DMS53 treated with DMSO at 0.1 percent for 48 hours (cell line): ENCODE results near the gene PLA2G2E.
"Not testable (repeated sequence)": the region's sequence is repeated elsewhere in the genome, so short reads cannot be mapped to it uniquely, and the experiment has no call there.

ENCODE experiments used
- DNase-seq: peaks from one replicate; lab custom pipeline; 2025; ENCODE audit not compliant: unreplicated experiment; lab: John Stamatoyannopoulos, UW

PLA2G2E gene

DNA sequence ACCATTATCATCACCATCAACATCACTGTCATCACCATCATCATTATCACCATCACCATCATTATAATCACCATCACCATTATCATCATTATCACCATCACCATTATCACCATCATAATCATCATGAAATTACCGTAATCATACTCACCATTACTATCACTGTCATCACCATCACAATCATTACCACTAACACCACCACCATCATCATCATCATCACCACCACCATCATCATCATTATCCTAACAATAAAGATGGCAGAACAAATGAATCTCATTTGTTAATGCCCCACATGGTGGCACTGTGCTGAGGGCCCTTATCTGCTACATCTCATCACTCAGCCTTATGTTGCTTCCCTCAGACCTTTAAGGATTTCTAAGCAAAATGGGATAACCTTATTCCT lies 9.4 kb upstream of the PLA2G2E start:
- DNase-seq = no peak

DNA sequence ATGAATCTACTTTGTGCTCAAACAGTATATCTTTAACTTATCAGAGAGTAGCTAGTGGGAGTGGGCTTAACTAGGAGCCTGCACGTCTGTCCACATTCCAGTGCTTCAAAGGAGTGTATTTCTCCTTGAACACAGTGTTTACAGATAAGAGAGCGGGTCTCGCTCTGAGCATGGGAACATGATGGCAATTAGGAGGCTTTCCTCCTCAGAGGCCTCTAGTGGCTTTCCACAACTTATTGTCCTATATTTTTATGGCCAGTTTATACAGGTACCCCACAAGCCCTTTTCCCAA lies 3.7 kb upstream of the PLA2G2E start:
- not testable (repeated sequence) for DNase-seq

DNA sequence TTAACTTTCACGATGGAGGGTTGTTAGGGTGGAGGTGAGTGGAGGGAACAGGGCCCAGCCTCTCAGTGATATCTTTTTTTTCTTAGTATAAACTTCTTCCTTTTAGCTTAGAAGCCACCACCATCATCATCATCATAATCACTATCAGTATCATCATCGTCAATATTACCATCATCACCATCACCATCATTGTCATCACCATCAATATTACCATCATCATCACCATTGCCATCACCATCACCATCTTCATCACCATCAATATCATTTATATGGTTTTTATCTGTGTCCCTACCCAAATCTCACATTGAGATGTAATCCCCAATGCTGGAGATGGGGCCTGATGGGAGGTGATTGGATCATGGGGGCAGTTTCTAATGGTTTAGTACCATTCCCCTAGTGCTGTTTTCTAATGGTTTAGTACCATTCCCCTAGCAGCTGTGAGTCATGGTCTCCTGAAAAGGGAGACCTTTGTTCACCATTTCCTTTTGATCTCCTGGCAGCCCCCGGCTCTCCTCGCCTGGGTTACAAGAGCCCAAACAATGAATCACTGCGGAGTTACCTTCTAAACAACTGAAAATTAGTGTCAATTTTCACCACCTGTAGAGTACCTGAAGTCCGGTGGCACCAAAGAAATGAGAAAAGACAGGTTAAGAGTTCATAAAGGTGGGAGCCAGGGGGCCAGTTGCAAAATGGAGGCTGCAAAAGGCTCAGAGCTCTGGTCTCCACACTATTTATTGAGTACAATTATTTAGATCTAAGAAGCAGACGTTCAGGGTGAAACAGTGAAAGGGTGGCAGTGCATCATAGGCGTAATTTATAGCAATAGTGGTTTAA lies 3.1 kb upstream of the PLA2G2E start:
- peak; percentile 88 for DNase-seq

DNA sequence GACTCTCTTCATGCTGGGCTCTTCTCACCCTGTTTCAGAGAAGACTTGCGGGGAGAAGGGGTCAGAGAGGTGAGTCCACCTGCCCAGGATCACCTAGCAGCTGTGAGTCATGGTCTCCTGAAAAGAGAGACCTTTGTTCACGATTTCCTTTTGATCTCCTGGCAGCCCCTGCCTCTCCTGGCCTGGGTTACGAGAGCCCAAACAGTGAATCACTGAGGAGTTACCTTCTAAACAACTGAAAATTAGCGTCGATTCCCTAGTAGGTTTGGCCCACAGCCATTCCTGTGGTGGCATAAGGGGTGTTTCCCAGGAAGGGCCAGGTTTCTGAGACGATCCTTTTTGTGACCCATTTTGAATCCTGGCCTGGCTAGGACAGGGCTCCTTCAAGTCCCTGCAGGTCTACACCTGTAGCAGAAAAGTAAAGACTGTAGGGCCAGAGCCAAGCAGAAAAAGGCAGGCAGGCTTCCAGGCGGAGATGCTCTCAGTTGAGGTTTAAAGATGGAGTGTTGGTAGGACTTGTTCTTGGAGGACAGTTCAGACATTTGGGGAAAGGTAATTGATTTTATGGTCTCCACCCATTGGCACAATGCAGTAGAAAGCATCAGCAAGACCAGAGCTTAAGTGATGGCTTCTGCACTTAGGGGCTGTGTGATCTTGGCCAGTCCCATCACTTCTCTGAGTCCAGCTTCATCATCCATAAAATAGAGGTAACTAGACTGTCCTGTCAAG lies 2.1 kb upstream of the PLA2G2E start:
- DNase-seq = peak; percentile 89

DNA sequence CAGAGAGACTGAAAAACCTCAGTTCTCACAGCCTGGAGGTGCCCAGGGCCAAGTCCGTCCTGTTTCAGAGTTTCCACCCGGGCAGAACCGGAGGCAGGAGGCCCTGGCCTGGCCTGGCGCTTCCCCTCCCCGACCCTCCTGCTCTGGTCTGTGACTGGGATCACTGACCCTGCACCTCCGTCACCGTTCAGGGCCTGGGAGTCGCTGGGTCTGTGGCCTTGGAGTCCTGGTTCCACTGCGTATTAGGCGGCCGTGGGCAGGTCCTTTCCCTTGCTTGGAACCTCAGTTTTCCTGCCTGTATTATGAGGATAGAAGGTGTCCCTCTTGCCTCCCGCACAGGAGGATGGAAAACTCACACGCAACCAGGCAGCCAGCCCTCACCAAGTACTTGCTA lies 533 bp upstream of the PLA2G2E start:
- no peak for DNase-seq

DNA sequence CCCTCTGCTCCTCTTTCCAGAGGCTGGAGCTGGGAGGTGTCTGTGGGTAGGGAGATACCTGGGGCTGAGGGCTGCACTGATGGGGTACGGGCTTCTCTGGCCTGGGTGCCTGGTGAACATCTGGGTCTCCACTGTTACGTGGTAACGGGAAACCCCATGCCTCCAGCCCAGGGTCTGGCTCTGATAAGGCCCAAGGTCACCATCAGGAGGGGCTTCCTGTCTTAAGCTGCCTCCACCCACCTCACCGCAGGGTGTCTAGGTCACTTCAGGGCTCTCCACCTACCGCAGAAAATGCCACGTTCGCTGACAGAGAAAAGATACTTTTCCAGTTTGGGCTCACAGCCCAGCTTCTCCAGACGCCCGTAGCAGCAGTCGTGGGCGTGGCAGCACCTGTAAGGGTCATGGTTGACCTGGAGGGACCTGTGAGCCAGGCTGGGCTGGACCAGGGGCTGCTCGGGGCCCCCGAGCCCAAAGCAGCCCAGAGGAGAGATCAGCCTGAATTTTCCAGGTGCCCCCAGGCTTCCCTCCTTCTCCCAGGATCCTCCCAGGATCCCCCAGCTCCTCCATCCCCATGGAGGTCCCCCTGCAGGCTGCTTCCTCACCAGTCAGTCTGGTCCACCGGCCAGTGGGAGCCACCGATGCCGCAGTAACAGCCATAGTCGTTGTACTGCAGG lies 1.3 kb downstream of the PLA2G2E start:
- DNase-seq = no peak

DNA sequence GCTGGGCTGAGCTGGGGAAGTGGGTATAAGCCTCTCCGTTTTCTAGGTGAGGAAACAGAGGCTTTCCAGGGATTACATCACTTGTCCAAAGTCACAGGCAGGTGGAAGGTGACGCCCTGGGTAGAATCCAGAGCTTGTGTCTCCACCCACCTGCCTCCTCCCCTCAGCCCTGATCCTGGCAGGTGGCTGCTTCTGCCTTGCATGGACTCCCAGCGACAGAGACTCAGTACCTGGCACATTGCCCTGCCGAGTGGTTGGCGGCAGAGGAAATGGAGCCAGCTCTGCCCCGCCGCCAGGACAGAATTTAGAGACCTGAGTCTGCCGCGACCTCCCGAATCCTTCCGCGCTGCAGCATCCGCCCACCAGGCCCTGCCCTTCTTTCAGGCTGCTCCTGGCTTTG lies 2.1 kb downstream of the PLA2G2E start:
- DNase-seq = peak; percentile 94

DNA sequence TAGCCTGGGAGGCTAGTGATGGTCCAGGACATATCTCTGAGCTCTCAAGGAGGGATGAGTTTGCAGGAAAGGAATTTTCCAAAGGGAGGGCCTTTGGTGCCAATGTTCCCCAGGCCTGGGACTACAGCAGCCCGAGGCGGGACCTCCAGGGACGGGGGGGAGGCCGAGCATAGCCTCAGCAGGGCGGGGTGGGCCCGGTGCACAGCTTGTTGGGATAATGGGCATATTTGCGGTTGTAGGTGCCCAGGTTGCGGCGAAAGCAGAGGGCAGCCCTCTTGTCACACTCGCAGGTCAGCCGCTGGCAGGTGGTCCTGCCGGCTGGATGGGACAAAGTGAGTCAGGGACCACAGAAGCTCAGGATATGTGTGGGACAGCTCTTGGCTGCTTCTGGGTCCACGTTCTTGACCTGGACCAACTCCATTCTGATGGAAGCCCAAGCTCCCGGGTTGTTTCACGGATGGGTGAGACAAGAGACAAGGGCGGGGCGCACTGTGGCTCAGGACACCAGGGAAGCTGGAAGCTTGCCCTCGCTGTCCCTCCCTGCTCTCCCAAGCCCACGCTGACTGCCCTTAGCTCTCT lies 3.2 kb downstream of the PLA2G2E start:
- DNase-seq = no peak

DNA sequence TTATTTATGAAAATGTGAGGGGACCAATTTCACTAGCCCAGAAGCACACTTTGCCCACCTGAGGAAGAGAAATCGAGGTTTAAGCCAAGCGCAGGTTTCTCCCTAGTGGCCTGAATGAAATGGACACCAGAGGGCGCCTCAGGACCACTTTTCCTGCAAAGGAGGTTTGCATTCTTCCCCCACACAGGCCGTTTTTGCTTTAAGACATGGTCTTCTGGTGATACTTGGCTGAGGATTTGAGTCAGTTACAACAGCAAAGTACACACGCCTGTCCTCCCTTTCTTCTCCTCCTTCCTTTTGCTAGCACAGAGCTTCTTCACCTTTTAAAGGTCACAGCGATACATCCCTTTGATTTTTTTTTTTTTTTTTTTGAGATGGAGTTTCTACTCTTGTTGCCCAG lies 5.4 kb downstream of the PLA2G2E start:
- peak; percentile 62 for DNase-seq

DNA sequence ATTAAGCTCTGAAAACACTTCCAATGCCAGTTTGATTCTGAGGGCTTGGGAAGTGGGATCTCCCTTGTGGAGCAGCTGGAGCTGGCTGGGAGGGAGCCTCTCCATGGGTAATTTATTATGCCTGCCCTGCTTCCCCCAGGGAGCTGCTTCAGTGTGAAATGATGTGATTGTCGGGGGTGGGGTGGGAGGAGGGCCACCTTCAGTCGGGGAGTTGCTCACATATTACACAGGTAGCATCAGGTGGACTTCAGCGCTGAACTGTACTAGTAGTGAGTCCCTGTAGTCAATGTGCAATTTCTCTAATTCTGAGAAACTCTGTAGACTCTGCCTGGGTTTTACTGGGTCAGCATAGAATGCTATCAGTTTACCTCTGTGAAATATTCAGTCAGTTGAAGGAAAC lies 12.8 kb downstream of the PLA2G2E start:
- no peak for DNase-seq

DNA sequence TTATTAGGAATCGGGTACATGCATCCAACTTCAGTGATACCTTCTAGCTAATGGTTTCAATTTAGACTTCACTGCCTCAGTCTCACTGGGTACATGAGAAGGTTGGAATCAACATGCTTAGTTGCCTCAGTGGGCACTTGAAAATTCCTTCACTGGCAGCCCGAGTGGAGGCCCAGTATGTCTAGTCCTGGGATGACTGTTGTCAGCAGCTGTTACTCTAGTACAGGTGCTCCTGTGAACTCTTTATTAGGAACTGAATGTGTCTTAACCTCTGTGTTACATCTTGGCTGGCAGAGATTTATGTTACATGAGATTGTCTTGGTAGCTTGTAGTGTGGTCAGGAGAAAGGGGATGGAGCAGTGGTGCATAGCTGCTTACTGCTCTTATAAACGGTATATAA lies 13.4 kb downstream of the PLA2G2E start:
- no peak for DNase-seq

DNA sequence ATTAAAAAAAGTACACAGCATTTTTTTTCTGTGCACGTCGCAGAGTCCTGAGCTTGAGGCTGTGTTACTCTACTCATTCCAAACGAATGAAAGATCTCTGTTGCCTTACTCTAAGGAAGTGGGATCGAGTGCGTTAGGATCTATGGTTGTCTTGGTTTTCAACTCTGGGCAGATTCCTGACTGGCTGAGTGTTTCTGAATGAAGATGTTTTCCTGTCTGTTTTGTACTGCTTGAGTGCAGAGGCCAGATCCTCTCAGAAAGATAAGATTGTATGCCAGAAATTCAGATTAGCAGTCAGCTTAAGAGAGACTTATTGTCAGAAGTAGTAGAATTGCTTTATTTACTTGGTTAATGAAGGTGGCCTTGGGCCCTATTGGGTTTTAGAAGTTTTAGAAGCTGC lies 14.0 kb downstream of the PLA2G2E start:
- no peak for DNase-seq

DNA sequence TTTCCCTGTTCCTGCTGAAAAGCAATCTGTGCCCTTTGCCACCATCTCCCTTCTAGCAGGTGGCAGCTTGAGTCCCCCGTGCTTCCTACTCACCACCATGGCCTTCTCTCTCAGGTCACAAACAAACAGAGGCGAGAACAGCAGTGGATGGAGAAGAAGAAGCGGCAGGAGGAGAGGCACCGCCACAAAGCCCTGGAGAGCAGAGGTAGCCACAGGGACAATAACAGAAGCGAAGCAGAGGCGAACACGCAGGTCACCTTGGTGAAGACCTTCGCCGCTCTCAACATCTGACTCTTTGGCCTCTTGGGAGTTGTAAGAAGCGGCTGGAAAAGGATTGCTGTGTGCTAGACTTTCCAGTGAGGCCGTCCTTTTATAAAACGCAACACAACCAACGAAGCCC lies 16.0 kb downstream of the PLA2G2E start:
- DNase-seq = no peak

DNA sequence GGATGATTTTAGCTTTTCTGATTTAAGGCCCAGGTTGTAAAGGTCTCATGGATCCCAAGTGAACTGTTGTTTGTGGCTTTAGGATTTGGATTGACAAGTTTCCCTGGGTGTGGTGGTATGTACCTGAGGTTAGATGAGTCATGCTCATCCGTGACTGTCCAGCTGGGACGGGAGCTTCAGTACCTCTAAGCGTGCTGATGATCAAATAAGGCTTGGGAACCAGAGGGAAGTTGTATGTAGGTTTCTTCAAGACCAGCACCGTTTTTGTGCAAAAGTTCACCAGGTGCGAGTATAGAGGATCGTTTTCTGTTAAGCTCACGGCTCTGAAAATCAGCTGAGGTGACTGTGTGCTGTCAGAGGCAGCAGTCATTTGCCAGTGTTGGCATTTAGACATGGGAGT lies 19.8 kb downstream of the PLA2G2E start:
- no peak for DNase-seq

DNA sequence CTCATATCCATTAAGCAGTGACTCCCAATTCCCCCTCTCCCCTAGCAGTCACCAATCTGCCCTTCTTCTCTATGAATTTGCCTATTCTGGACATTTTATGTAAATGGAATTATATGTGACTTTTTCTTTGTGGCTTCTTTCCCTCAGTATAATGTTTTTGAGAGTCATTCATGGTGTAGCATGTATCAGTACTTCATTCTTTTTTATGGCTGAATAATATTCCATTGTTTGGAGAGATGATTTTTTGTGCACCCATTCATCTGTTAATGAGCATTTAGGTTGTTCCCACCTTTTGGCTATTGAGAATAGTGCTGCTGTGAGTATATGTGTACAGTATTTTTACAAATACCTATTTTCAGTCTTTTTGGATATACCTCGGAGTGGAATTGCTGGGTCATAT lies 21.8 kb downstream of the PLA2G2E start:
- DNase-seq = no peak

DNA sequence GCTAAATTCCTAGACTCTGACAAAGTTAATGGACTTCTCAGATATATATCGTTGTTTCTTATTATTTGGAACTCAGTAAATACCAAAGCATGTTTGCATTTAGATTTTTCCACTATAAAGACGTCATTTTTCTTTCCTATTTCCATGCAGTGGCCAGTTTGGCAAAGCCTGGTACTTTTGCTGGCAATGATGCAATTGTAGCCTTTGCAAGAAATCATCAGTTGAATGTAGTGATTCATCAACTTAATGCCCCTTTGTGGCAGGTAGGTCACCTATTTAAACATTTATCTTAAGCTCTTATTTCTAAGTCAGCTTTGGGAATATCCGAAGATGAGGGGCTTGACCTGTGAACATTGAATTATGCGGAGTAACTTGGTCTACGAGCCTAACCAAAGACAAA lies 29.2 kb downstream of the PLA2G2E start:
- DNase-seq = no peak

DNA sequence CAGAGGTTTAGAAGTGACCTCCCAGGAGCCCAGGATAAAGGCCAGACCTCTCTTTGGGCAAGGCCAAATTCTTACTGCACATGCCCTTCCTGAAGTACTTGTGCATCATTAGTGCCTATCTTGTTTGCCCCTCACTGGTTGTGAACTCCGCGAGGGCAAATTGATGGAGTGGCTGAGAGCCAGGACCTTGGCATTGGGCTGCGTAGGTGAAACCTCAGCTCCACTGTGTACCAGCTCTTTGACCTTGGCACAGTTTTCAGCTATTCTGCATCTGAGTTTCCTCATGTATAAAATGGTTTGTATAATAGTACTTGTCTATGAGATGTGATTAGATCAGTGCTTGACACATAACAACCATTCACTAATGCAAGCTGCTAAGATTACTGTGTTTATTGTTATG lies 29.7 kb downstream of the PLA2G2E start:
- no peak for DNase-seq

DNA sequence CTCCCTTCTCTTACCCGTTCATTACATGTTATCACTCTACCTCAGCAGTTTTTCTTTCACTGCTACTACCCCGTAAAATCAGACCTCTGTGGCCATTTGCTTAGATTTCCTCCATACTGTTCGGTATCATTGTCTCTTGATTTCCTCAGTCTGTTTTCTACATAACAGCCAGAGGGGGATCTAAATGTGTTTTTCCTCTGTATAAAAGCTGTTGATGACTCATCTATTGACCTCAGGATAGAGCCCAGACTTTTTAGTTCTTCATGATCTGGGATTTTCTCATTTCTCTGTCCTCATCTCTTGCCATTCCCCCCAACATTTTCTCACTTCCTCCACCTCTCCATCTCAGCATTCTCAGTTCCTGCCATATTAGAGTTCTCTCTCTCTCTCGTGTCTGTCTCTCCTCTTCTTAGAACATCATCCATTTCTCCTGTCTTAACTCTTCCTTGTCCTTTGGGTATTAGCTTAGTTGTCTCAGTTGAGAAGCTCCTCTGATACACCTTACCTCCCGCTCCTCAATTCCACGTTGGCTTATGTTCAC lies 30.7 kb downstream of the PLA2G2E start:
- DNase-seq = no peak

DNA sequence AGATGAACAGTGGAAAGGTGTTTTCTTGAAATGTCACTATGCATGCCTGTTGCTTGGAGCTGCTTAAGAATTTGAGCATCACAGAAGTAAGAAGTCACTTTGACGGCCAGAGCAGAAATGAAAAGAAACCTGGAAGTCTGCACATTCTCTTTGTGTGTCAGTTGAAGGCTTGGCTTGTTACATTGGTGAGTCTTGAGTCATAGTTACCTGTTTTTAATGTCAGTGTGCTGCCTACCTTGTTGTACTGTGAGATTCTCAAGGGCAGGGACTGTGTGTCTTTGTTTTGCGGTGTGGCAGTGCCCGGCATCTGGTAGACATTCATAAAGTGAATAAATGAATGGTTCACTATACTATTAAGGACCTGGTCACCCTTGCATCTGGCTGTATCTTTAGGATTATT lies 31.3 kb downstream of the PLA2G2E start:
- no peak for DNase-seq

DNA sequence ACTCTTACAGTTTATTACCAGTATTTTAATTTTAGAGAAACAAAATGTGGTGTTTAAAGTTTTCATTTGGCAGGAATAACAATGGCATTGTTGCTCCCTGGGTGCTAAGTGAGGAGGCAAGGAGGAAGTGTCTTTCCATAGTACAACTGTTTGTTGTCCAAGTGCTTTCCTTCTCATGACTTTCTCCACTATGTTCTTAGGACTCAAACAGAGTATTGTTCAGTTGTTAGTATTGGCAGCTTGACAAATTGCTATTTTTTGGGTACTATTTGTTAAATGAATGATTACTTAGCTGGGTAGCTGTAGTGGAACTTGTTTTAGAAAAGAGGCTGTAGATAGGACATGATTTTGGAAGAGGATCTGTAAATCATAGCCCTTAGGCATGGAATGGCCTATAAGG lies 33.8 kb downstream of the PLA2G2E start:
- DNase-seq = no peak

DNA sequence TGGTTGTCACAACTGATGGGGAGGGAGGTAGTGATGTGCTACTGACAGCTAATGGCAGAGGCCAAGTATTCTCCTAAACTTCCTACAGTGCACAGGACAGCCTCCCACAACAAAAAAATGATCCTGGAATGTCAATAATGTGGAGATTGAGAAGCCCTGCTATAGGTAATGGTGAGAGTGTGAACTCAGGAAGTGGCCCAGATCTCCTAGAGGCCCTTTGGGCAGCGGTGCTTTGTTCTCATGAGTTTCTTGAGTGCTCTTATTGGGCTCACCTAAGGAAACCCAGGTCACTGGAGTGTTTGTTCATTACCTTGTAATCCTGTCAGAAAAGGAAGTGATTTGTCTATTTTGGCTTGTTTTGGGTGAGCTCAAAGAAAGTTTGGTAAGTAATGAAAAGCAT lies 35.3 kb downstream of the PLA2G2E start:
- DNase-seq = no peak

DNA sequence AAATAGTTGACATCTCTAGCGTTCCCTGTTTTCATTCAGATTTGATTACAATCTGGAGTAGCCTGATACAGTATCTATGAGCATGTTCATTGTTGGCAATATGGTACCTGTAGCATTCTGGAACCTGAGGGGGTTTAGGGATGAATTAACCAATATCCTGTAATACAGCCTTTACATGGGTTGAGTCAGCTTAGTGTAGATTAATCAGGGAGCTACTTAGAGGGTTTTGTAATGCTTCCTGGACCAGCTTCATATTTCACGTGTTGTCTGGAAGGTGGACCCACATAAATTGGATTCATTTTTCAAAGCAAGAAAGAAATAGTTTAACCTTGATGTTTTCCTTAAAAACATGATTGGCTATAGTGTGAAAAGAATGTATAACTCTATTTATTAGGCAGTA lies 37.6 kb downstream of the PLA2G2E start:
- DNase-seq = no peak
